ENCODE results near the gene KRTAP4-16. TPM values are rescaled to one million over a fixed set of nuclear protein-coding genes. Genes with fewer than 3 reads are reported as not detected.
"Not testable (repeated sequence)": the region's sequence is repeated elsewhere in the genome, so short reads cannot be mapped to it uniquely, and the experiment has no call there.

Gene KRTAP4-16
- total and polyA plus RNA-seq, 9 donors = not detected

DNA sequence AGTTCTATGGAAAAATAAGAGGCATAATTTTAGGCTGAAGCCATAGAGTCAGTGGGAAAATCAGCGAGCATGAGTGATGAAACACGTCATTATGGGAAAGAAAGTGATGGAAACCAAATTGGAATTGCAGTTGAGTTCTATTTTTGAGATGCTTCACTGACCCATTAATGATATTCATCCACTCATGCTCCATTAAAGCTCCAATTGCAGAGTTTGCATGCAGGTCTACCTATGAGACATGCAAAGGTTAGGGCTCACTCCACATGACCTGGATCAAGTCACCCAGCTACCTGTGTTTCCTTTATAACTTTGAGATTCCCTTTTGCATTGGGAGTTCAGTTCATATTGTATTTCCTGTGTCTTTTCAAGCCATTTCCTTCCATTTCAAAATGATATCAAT lies 28.3 kb downstream of the KRTAP4-16 start:
- H3K27me3 ChIP-seq (ENCODE audit: control insufficient read depth, insufficient read depth, low read length) = no peaks in the 10 kb centered on the region
- no peak for DNase-seq
- no peak overlapping the region for H3K27ac ChIP-seq (ENCODE audit: low read length)
- H3K4me1 ChIP-seq (ENCODE audit: control insufficient read depth, insufficient read depth, low read length) = no peaks in the 10 kb centered on the region
- no peaks in the 10 kb centered on the region for H3K36me3 ChIP-seq (ENCODE audit: control insufficient read depth, insufficient read depth, low read length)
- H3K4me3 ChIP-seq (ENCODE audit: low read length) = no peak overlapping the region
- no CpG with 5 or more reads among the region's 2 CpGs for WGBS (ENCODE audit: insufficient coverage)
- no peaks in the 10 kb centered on the region for H3K9me3 ChIP-seq (replicated peaks; ENCODE audit: control insufficient read depth, low read depth, low read length)

DNA sequence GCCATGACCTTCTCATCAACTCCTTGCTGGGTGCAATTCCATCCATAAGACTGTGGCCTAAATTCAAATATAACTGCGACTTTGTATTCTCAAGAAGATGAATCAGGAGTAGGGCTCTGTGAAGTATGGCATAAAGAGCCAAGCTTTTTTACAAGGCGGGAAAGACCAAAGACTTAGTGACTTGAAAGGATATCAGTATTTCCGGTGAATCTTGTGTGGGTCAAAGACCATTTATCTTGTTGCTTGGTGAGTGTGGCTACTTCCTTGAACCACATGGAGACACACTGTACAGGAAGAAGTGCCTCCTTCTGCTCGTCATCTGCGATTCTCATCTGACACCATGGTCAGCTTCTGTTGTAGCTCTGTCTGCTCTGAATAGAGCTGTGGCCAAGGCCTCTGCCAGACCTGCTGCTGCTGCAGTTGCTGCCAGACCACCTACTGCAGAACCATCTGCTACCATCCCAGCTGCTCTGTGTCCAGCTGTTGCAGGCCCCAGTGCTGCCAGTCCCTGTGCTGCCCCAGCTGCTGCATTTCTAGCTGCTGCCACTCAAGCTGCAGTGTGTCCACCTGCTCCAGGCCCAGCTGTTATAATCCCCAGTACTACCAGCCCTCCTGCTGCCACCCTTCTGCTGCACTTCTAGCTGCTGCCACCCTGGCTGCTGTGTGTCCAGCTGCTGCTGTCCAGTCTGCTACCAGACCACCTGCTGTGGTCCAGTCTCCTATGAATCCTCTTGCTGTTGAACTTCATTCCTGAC lies 30.2 kb downstream of the KRTAP4-16 start:
- Histone ChIP-seq H3K9me3 (replicated peaks; ENCODE audit: control insufficient read depth, low read depth, low read length) (no peaks in the 10 kb centered on the region), H3K4me1 (ENCODE audit: control insufficient read depth, insufficient read depth, low read length) (no peaks in the 10 kb centered on the region), H3K27ac (ENCODE audit: low read length) (no peak overlapping the region), H3K4me3 (ENCODE audit: low read length) (no peak overlapping the region), H3K27me3 (ENCODE audit: control insufficient read depth, insufficient read depth, low read length) (no peaks in the 10 kb centered on the region), H3K36me3 (ENCODE audit: control insufficient read depth, insufficient read depth, low read length) (no peaks in the 10 kb centered on the region)
- 71% methylated on average over 3 of the region's 5 CpGs for WGBS (ENCODE audit: insufficient coverage)
- DNase-seq = peak; percentile 17

DNA sequence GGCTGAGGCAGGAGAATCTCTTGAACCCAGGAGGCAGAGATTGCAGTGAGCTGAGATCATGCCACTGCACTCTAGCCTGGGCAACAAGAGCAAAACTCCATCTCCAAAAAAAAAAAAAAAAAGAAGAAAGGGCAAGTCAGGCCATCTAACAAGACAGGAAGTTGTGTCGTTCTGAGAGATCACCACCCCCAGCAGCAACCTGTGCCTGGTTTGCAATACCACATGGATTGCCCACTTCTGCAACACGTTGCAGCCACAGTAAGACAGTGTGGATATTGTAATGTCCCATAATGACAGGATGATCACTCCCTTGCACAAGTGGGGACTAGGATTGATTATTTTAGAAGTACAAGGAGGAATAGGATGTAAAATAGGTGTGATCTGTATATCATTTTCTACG lies 33.0 kb downstream of the KRTAP4-16 start:
- DNase-seq = no peak
- Histone ChIP-seq H3K4me1 (ENCODE audit: control insufficient read depth, insufficient read depth, low read length) (no peaks in the 10 kb centered on the region), H3K36me3 (ENCODE audit: control insufficient read depth, insufficient read depth, low read length) (no peaks in the 10 kb centered on the region), H3K9me3 (replicated peaks; ENCODE audit: control insufficient read depth, low read depth, low read length) (no peaks in the 10 kb centered on the region), H3K4me3 (ENCODE audit: low read length) (no peak overlapping the region), H3K27ac (ENCODE audit: low read length) (no peak overlapping the region), H3K27me3 (ENCODE audit: control insufficient read depth, insufficient read depth, low read length) (no peaks in the 10 kb centered on the region)
- 75% methylated on average over 1 of the region's 3 CpGs for WGBS (ENCODE audit: insufficient coverage)

DNA sequence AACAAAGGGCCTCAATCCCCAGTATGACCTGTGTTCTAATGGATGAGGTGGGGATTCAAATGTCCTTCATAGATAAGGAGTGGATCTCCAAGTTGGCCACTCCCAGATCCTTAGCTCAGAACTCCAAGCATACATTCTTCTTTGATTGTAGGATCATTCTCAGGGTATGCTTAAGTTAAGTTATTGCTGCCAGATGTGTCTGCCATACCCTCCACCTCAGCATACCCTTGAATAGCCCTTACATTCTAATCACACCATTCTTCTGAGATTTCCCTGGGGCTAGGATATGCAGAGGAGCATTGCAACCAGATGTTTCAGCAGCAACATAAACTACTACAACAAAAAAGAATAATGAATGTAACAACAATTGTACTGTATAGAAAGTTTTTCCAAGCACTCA lies 34.7 kb downstream of the KRTAP4-16 start:
- no peaks in the 10 kb centered on the region for H3K36me3 ChIP-seq (ENCODE audit: control insufficient read depth, insufficient read depth, low read length)
- no peak for DNase-seq
- no peak overlapping the region for H3K4me3 ChIP-seq (ENCODE audit: low read length)
- no peaks in the 10 kb centered on the region for H3K9me3 ChIP-seq (replicated peaks; ENCODE audit: control insufficient read depth, low read depth, low read length)
- H3K27ac ChIP-seq (ENCODE audit: low read length) = no peak overlapping the region
- H3K27me3 ChIP-seq (ENCODE audit: control insufficient read depth, insufficient read depth, low read length) = no peaks in the 10 kb centered on the region
- H3K4me1 ChIP-seq (ENCODE audit: control insufficient read depth, insufficient read depth, low read length) = no peaks in the 10 kb centered on the region

DNA sequence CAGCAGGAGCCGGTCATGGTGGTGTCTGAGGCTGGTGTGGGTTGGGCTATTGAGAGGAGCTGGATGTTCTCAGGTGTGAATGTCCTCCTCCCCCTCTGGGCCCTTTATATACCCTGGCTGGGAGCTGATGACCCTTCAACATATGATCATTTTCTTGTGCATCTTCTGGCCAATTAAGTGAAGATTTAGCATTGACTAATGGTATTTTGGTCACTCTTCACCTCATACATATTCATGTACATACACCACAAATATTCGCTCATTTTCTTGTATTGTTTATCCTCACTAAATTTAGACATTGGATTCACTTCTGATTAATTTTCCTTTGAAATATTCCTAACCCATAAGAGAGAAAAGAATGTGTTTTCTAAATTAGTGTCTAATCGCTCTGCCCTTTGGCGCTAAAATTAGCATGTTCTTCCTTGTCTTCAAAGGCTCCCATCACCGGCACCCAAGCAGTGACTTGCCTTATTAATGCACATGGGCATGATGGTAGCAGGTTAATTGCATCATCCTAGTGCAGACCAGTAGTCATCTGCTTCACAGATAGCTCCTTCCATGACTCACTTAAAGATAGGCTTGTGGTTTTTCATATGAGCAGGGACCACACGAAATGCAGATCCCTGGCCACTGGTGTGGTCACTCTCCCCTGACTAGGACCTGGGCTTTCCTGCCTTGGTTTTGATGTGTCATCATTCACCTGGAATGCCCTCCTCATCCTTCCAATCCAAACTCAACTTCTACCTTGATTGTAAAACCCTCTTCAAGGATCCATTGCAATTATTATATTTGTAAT lies 36.0 kb downstream of the KRTAP4-16 start, which contains the start of gene KRTAP2-4:
Gene KRTAP2-4 (minus strand): TSS at position 51 of the 796 bp plus-strand sequence. CDS start 34 bp downstream, at position 17.
- 67% methylated on average over 1 of the region's 6 CpGs for WGBS (ENCODE audit: insufficient coverage)
- Histone ChIP-seq H3K4me1 (ENCODE audit: control insufficient read depth, insufficient read depth, low read length) (no peaks in the 10 kb centered on the region), H3K36me3 (ENCODE audit: control insufficient read depth, insufficient read depth, low read length) (no peaks in the 10 kb centered on the region), H3K27ac (ENCODE audit: low read length) (no peak within 1 kb of the TSS), H3K27me3 (ENCODE audit: control insufficient read depth, insufficient read depth, low read length) (no peaks in the 10 kb centered on the region), H3K9me3 (replicated peaks; ENCODE audit: control insufficient read depth, low read depth, low read length) (no peaks in the 10 kb centered on the region), H3K4me3 (ENCODE audit: low read length) (no peak within 1 kb of the TSS)
- DNase-seq = no peak

DNA sequence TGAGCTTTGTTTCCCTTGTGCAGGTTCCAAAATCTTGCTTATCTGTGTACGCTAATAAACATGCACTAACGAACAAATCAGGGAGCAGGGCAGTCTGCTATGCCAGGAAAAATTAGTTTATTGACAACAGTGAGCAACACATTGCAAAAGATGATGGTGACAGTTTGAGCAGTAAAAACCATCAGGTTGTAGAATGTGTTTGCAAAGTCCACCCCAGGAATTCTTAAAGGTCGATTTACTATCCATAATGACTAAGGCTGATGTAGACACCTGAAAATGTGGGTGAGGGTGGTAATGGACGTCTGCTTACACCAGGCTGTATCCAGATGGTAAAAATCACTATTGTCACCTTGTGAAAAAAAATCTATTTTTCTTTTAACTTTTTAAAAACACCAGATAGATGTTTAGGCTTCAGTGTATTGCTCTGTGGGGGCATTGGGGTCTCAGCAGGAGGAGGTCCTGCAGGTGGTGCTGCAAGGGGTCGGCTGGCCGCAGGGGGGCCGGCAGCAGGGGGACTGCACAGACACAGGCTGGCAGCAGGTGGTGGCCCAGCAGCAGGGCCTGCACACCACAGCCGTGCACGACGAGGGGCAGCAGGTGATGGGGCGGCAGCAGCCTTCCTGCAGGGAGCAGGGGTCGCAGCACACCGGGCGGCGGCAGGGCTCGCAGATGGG lies 36.9 kb downstream of the KRTAP4-16 start:
- 100% methylated on average over 2 of the region's 16 CpGs for WGBS (ENCODE audit: insufficient coverage)
- H3K36me3 ChIP-seq (ENCODE audit: control insufficient read depth, insufficient read depth, low read length); H3K4me1 ChIP-seq (ENCODE audit: control insufficient read depth, insufficient read depth, low read length); DNase-seq; H3K9me3 ChIP-seq (replicated peaks; ENCODE audit: control insufficient read depth, low read depth, low read length); H3K4me3 ChIP-seq (ENCODE audit: low read length); H3K27ac ChIP-seq (ENCODE audit: low read length); H3K27me3 ChIP-seq (ENCODE audit: control insufficient read depth, insufficient read depth, low read length): not testable (repeated sequence)

DNA sequence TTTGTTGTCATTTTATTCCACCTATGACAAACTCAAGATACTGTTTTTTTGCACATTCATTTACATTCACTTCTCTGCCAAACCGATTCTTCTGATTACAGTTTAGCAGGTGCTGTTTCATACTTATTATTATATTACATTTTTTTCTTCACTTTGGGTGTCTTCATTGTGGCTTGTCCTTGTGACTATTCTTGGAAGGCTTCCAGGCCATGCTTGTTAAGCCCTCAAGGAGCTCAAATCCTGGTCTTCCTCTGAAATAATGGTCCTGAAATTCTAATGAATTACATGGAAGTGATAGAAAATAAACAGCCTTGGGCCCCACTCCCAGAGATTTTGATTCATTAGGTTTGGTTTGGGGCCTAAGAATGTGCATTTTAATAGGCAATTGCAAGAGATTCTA lies 37.7 kb downstream of the KRTAP4-16 start:
- no peak for DNase-seq
- H3K4me1 ChIP-seq (ENCODE audit: control insufficient read depth, insufficient read depth, low read length) = no peaks in the 10 kb centered on the region
- H3K36me3 ChIP-seq (ENCODE audit: control insufficient read depth, insufficient read depth, low read length) = no peaks in the 10 kb centered on the region
- peaks cover 4% of the 10 kb centered on the region for H3K27me3 ChIP-seq (ENCODE audit: control insufficient read depth, insufficient read depth, low read length)
- no peak overlapping the region for H3K27ac ChIP-seq (ENCODE audit: low read length)
- WGBS (ENCODE audit: insufficient coverage) = no CpG with 5 or more reads among the region's 1 CpG
- no peak overlapping the region for H3K4me3 ChIP-seq (ENCODE audit: low read length)
- no peaks in the 10 kb centered on the region for H3K9me3 ChIP-seq (replicated peaks; ENCODE audit: control insufficient read depth, low read depth, low read length)

DNA sequence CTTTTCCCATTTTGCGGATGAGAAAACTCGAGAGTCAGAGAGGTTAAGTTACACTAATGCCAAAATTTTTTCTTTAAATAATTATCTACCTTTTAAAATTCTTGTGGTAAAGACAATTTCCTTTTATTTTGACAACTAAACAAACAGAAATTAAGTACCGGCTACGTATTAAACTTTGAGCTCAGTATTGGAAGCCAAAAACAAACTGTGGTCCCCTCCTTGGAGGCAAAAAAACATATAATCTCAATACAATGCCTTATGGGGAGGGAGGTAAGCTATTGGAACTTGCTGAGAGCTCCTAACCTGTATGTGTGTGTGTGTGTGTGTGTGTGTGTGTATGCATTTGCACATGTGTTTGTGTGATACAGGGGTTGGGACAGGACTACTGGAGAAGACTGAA lies 38.6 kb downstream of the KRTAP4-16 start:
- Histone ChIP-seq H3K36me3 (ENCODE audit: control insufficient read depth, insufficient read depth, low read length) (no peaks in the 10 kb centered on the region), H3K4me1 (ENCODE audit: control insufficient read depth, insufficient read depth, low read length) (no peaks in the 10 kb centered on the region), H3K27me3 (ENCODE audit: control insufficient read depth, insufficient read depth, low read length) (peaks cover 5% of the 10 kb centered on the region), H3K4me3 (ENCODE audit: low read length) (no peak overlapping the region), H3K9me3 (replicated peaks; ENCODE audit: control insufficient read depth, low read depth, low read length) (no peaks in the 10 kb centered on the region), H3K27ac (ENCODE audit: low read length) (no peak overlapping the region)
- WGBS (ENCODE audit: insufficient coverage) = no CpG with 5 or more reads among the region's 4 CpGs
- DNase-seq = no peak

DNA sequence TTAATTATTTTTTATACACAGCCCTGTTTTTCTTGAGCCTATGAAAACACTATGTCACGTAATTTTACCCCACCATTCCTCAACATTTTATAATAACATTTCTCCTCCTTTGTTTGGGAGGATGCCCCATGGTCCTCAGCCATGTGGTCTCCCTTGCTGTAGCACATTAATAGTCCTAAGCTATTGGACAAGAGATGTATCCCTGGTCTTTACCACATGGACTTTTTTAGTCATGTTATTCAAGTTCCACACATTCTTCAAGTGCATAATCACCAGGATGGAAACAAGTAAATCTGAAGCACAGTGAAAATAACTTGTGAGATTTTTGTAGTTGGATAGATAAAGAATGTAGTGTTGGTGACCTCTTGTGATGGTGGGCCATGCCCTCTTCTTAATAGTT lies 40.0 kb downstream of the KRTAP4-16 start:
- Histone ChIP-seq H3K9me3 (replicated peaks; ENCODE audit: control insufficient read depth, low read depth, low read length) (no peaks in the 10 kb centered on the region), H3K36me3 (ENCODE audit: control insufficient read depth, insufficient read depth, low read length) (no peaks in the 10 kb centered on the region), H3K27me3 (ENCODE audit: control insufficient read depth, insufficient read depth, low read length) (peaks cover 5% of the 10 kb centered on the region), H3K4me1 (ENCODE audit: control insufficient read depth, insufficient read depth, low read length) (no peaks in the 10 kb centered on the region), H3K4me3 (ENCODE audit: low read length) (no peak overlapping the region), H3K27ac (ENCODE audit: low read length) (no peak overlapping the region)
- no peak for DNase-seq
- no CpG with 5 or more reads among the region's 1 CpG for WGBS (ENCODE audit: insufficient coverage)

DNA sequence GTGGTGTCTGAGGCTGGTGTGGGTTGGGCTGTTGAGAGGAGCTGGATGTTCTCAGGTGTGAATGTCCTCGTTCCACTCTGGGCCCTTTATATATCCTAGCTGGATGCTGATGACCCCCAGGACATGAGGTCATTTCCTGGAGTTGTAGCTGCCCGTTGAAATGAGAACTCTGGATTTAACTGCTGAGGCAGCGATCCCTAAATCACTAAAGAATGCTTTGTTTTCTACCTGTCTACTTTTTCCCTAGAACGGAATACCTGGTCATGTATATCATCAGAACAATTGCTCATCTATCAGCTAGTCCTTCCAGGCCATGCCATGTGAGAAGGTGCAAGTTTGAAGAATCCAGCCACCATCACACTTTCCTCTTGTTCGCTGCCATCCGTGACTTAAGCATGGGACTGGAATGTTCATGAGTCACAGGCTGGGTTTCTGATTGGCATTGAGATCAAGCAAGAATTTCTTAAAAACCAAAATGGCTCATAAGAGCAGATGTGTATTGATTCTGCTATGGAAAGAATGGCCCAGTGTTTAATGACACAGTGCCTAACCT lies 41.9 kb downstream of the KRTAP4-16 start, which contains the start of gene KRTAP2-3:
Gene KRTAP2-3 (minus strand): TSS at position 63 of the 553 bp plus-strand sequence. CDS start 64 bp downstream, outside the sequence.
- 42% methylated on average over 4 of the region's 6 CpGs for WGBS (ENCODE audit: insufficient coverage)
- DNase-seq = no peak
- no peak within 1 kb of the TSS for H3K27ac ChIP-seq (ENCODE audit: low read length)
- H3K4me3 ChIP-seq (ENCODE audit: low read length) = no peak within 1 kb of the TSS
- H3K36me3 ChIP-seq (ENCODE audit: control insufficient read depth, insufficient read depth, low read length) = no peaks in the 10 kb centered on the region
- peaks cover 5% of the 10 kb centered on the region for H3K27me3 ChIP-seq (ENCODE audit: control insufficient read depth, insufficient read depth, low read length)
- no peaks in the 10 kb centered on the region for H3K4me1 ChIP-seq (ENCODE audit: control insufficient read depth, insufficient read depth, low read length)
- no peaks in the 10 kb centered on the region for H3K9me3 ChIP-seq (replicated peaks; ENCODE audit: control insufficient read depth, low read depth, low read length)

All from muscle of leg (tissue), 11 donors.